ENCODE measurements around the gene IL20.

The IL20 gene

DNA sequence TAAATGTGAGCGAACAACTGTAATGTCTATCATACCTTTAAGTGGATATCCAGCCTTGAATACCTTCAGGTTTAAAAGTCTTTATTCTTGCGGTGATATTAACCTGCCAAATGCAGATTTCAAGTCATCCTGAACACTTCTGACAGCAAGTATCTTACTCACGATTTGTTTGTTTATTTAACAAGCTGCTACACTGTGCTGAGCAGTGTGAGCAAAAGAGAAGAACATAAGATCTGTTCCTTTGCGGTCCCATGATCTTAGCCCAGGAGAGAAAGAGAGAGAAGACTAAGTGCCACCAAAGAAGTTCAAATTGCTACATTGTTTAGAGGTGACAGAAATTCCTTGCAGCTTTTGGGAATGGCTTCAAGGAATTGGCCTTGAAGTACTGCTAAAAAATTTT, 22.3 kb downstream of the IL20 start:
- peaks cover 8% of the 10 kb centered on the region for H3K4me1 ChIP-seq (ENCODE audit: low read length)
- TF ChIP-seq, protein P1, sequence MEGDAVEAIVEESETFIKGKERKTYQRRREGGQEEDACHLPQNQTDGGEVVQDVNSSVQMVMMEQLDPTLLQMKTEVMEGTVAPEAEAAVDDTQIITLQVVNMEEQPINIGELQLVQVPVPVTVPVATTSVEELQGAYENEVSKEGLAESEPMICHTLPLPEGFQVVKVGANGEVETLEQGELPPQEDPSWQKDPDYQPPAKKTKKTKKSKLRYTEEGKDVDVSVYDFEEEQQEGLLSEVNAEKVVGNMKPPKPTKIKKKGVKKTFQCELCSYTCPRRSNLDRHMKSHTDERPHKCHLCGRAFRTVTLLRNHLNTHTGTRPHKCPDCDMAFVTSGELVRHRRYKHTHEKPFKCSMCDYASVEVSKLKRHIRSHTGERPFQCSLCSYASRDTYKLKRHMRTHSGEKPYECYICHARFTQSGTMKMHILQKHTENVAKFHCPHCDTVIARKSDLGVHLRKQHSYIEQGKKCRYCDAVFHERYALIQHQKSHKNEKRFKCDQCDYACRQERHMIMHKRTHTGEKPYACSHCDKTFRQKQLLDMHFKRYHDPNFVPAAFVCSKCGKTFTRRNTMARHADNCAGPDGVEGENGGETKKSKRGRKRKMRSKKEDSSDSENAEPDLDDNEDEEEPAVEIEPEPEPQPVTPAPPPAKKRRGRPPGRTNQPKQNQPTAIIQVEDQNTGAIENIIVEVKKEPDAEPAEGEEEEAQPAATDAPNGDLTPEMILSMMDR (IDR thresholded peaks at IDR 0.05; ENCODE audit: low read depth, low read length): no peak
- no peak for TF ChIP-seq EZH2phosphoT487 (IDR thresholded peaks at IDR 0.05; ENCODE audit: low read depth)
- peaks cover 37% of the 10 kb centered on the region for H3K27me3 ChIP-seq (ENCODE audit: low read depth, low read length)

DNA sequence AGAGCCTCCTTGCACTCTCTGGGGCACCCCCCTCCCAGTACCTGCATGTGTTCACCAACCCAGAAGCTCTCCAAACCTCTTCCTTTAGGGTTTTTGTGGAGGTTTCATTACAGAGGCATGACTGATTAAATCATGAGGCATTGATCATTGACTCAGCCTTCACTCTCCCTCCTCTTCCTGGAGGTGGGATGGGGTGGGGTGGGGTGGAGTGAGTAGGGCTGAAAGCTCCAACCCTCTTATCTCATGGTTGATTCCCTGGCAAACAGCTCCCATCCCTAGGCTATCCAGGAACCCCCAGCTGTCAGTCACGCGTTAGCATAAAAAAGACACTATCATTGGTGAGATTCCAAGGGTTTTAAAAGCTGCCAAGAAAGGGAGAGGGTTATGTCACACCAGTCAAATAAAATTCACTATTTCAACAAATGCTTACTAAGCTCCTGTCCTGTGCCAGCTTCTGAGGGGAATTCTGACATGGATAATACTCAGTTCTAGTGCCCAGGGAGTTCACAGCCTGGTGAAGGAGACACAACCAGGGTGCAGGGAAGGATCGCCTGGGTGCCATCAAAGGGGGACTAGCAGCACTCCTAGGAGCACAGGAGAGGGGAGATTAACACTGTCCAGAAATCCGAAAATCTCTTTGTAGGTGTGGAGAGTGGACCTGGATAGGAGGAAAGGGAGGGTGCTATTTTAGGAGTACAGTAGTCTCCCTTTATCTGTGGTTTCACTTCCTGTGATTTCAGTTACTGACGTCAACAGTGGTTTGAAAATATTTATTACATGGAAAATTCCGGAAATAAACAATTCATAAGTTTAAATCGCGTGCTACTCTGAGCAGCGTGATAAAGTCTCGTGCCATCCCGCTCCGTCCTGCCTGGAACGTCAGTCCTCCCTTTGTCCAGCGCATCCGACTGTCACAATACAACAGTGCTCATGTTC, 25.0 kb downstream of the IL20 start:
- H3K4me3 ChIP-seq (ENCODE audit: low read length): no peak overlapping the region
- no peak for TF ChIP-seq EZH2phosphoT487 (IDR thresholded peaks at IDR 0.05; ENCODE audit: low read depth)
- TF ChIP-seq, protein P1 (IDR thresholded peaks at IDR 0.05; ENCODE audit: low read depth, low read length): no peak
- H3K79me2 ChIP-seq (ENCODE audit: low read length): no peaks in the 10 kb centered on the region
- H4K20me1 ChIP-seq (ENCODE audit: insufficient read depth, low read length): no peaks in the 10 kb centered on the region
- H3K4me2 ChIP-seq (ENCODE audit: low read length): 0 out of 2 replicates have a peak overlapping the region, but pooled peaks have one; percentile 10
- no peak overlapping the region for H2AFZ ChIP-seq (ENCODE audit: low read depth, low read length)
- no peaks in the 10 kb centered on the region for H3K36me3 ChIP-seq (replicated peaks; ENCODE audit: low read depth, low read length)
- no peak overlapping the region for H3K27ac ChIP-seq (ENCODE audit: low read length)
- no peaks in the 10 kb centered on the region for H3K9me3 ChIP-seq (ENCODE audit: insufficient read depth, low read length)
- peaks cover 41% of the 10 kb centered on the region for H3K27me3 ChIP-seq (ENCODE audit: low read depth, low read length)
- no peak overlapping the region for H3K9ac ChIP-seq (ENCODE audit: low read length)
- peaks cover 19% of the 10 kb centered on the region for H3K4me1 ChIP-seq (ENCODE audit: low read length)

More for the DNA sequence above, 22.3 kb downstream of the IL20 start:
- Histone ChIP-seq H3K4me3 (ENCODE audit: low read length) (no peak overlapping the region), H3K36me3 (replicated peaks; ENCODE audit: low read depth, low read length) (no peaks in the 10 kb centered on the region), H3K9me3 (ENCODE audit: insufficient read depth, low read length) (no peaks in the 10 kb centered on the region), H3K4me2 (ENCODE audit: low read length) (no peak overlapping the region), H3K9ac (ENCODE audit: low read length) (no peak overlapping the region), H2AFZ (ENCODE audit: low read depth, low read length) (no peak overlapping the region), H4K20me1 (ENCODE audit: insufficient read depth, low read length) (no peaks in the 10 kb centered on the region), H3K79me2 (ENCODE audit: low read length) (no peaks in the 10 kb centered on the region), H3K27ac (ENCODE audit: low read length) (no peak overlapping the region)

DNA sequence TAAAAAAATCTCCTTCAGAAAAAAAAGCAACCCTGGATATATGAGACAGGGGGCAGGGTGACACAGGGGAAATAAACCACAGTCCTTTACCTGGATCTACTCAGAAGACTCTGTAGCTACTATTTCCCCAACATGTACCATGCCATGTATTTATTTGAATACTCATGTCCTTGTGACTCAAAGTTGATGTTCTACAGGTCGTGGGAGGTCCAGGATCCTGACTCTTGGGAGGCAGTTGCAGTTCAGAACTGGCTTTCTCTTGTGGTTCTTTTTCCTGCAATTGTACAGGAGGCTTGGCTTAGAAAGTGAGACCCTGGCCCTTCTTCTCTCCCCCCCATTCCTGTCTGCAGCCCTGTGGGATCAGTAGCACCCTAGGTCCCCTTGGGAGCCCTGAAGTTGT, 26.0 kb downstream of the IL20 start:
- H2AFZ ChIP-seq (ENCODE audit: low read depth, low read length): no peak overlapping the region
- H3K4me1 ChIP-seq (ENCODE audit: low read length): peaks cover 19% of the 10 kb centered on the region
- TF ChIP-seq, protein P1 (IDR thresholded peaks at IDR 0.05; ENCODE audit: low read depth, low read length): no peak
- TF ChIP-seq EZH2phosphoT487 (IDR thresholded peaks at IDR 0.05; ENCODE audit: low read depth): no peak
- peaks cover 41% of the 10 kb centered on the region for H3K27me3 ChIP-seq (ENCODE audit: low read depth, low read length)
- H3K9ac ChIP-seq (ENCODE audit: low read length): no peak overlapping the region
- no peaks in the 10 kb centered on the region for H3K9me3 ChIP-seq (ENCODE audit: insufficient read depth, low read length)
- no peaks in the 10 kb centered on the region for H3K79me2 ChIP-seq (ENCODE audit: low read length)
- no peak overlapping the region for H3K4me3 ChIP-seq (ENCODE audit: low read length)
- H3K27ac ChIP-seq (ENCODE audit: low read length): no peak overlapping the region
- H3K36me3 ChIP-seq (replicated peaks; ENCODE audit: low read depth, low read length): no peaks in the 10 kb centered on the region
- H3K4me2 ChIP-seq (ENCODE audit: low read length): no peak overlapping the region
- no peaks in the 10 kb centered on the region for H4K20me1 ChIP-seq (ENCODE audit: insufficient read depth, low read length)

DNA sequence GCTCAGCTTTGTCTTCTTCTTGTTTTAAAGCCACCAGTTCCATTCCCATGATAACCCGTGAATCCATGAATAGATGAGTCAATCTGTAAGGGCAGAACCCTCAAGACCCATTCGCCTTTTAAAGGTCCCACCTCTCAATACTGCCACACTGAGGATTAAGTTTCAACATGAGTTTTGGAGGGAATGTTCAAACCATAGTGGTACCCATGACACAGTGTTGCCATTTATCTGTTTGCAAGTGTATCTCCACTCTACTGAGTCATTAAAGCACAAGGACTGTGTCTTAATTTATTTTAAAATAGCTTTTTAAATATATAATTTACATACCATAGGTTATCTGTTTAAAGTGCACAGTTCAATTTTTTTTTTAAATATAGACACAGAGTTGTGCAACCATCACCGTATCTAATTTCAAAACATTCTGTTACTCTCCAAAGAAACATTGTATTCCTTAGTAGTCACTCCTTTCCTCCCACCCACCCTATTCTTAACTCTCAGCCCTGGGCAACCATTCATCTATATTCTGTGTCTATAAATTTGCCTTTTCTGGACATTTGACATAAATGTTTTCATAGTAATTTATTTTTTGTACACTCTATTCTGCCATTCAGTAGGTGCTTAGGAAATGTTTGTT, 27.0 kb downstream of the IL20 start:
- Histone ChIP-seq H2AFZ (ENCODE audit: low read depth, low read length) (no peak overlapping the region), H3K9me3 (ENCODE audit: insufficient read depth, low read length) (no peaks in the 10 kb centered on the region), H3K4me2 (ENCODE audit: low read length) (no peak overlapping the region), H3K4me3 (ENCODE audit: low read length) (no peak overlapping the region), H3K4me1 (ENCODE audit: low read length) (peaks cover 19% of the 10 kb centered on the region), H3K27ac (ENCODE audit: low read length) (no peak overlapping the region), H3K79me2 (ENCODE audit: low read length) (no peaks in the 10 kb centered on the region), H3K9ac (ENCODE audit: low read length) (no peak overlapping the region), H3K36me3 (replicated peaks; ENCODE audit: low read depth, low read length) (no peaks in the 10 kb centered on the region), H3K27me3 (ENCODE audit: low read depth, low read length) (peaks cover 39% of the 10 kb centered on the region), H4K20me1 (ENCODE audit: insufficient read depth, low read length) (no peaks in the 10 kb centered on the region)
- TF ChIP-seq, protein P1 (IDR thresholded peaks at IDR 0.05; ENCODE audit: low read depth, low read length): no peak
- TF ChIP-seq EZH2phosphoT487 (IDR thresholded peaks at IDR 0.05; ENCODE audit: low read depth): no peak
